ENCODE data around the gene WDTC1. TPM values are rescaled to one million over a fixed set of nuclear protein-coding genes. Genes with fewer than 3 reads are reported as not detected.
"Not testable (repeated sequence)": the region's sequence is repeated elsewhere in the genome, so short reads cannot be mapped to it uniquely, and the experiment has no call there.

The WDTC1 gene, protein sequence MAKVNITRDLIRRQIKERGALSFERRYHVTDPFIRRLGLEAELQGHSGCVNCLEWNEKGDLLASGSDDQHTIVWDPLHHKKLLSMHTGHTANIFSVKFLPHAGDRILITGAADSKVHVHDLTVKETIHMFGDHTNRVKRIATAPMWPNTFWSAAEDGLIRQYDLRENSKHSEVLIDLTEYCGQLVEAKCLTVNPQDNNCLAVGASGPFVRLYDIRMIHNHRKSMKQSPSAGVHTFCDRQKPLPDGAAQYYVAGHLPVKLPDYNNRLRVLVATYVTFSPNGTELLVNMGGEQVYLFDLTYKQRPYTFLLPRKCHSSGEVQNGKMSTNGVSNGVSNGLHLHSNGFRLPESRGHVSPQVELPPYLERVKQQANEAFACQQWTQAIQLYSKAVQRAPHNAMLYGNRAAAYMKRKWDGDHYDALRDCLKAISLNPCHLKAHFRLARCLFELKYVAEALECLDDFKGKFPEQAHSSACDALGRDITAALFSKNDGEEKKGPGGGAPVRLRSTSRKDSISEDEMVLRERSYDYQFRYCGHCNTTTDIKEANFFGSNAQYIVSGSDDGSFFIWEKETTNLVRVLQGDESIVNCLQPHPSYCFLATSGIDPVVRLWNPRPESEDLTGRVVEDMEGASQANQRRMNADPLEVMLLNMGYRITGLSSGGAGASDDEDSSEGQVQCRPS
- 10 to 100 TPM; 24.2 to 29.8 (median 26.9) TPM for polyA plus RNA-seq (ENCODE audit: insufficient read length in 10 of 10)
- long read RNA-seq, donor 1, full-length matches to known transcripts, result 4 of 4 reads
- long read RNA-seq, donor 1, partial matches to known transcripts, result 0 of 4 reads
- long read RNA-seq, donor 1, other reads (novel, unspliced or antisense), result 0 of 4 reads
- long read RNA-seq, donor 2, full-length matches to known transcripts, result 2 of 2 reads
- long read RNA-seq, donor 2, partial matches to known transcripts, result 0 of 2 reads
- long read RNA-seq, donor 2, other reads (novel, unspliced or antisense), result 0 of 2 reads
- long read RNA-seq, donor 3, result 0 reads
- long read RNA-seq, donor 4, full-length matches to known transcripts, result 1 of 1 reads
- long read RNA-seq, donor 4, partial matches to known transcripts, result 0 of 1 reads
- long read RNA-seq, donor 4, other reads (novel, unspliced or antisense), result 0 of 1 reads
- long read RNA-seq, donor 5, full-length matches to known transcripts, result 1 of 1 reads
- long read RNA-seq, donor 5, partial matches to known transcripts, result 0 of 1 reads
- long read RNA-seq, donor 5, other reads (novel, unspliced or antisense), result 0 of 1 reads
- long read RNA-seq, donor 6, full-length matches to known transcripts, result 1 of 1 reads
- long read RNA-seq, donor 6, partial matches to known transcripts, result 0 of 1 reads
- long read RNA-seq, donor 6, other reads (novel, unspliced or antisense), result 0 of 1 reads
- long read RNA-seq, donor 7, full-length matches to known transcripts, result 1 of 1 reads
- long read RNA-seq, donor 7, partial matches to known transcripts, result 0 of 1 reads
- long read RNA-seq, donor 7, other reads (novel, unspliced or antisense), result 0 of 1 reads
- long read RNA-seq, donor 8, result 0 reads
- long read RNA-seq, donor 9, full-length matches to known transcripts, result 1 of 1 reads
- long read RNA-seq, donor 9, partial matches to known transcripts, result 0 of 1 reads
- long read RNA-seq, donor 9, other reads (novel, unspliced or antisense), result 0 of 1 reads

DNA sequence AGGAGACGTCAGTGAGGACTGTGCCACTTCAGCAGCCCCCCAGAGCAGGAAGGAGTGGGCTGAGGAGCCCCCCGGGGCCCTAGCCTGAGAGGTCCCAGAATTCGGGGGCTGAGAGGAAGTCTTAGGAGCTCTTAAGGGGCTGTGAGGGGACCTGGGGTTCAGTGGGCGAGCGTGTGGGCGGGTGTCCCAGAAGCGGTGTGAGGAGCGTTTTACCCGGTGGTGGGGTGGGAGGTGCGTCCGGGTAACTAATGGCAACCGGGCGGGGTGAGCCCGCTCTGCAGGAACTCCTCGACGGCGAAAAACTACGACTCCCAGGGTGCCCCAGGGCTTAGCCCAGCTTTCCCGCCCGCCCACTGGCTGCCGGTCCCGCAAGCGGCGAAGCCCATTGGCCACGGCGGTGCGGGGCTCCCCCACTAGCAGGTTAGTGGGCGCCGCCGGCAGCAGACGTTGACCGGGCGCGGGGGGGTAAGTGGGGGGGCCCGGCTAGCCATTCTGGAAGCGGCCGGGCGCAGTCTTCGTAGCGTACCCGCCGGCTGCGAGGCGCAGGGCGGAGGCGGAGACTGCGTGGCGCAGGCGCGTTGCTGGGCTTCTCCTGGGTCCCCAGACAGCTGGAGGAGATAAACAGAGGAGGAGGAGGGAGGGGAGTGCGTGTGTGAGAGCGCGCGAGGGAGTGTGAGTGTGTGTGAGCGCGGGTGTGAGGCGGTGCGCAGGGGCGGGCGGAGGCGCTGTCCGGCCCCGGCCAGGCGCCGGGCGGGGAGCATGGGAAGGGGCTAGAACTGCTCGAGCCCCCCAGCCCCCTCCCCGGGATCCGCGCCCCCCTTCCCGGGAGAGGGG lies at the start of gene WDTC1:
Gene WDTC1 (plus strand): TSS at position 584 of the 834 bp plus-strand sequence. CDS start 26,423 bp downstream, outside the sequence.
- peak; percentile 97 to 100 (median 97) for DNase-seq

DNA sequence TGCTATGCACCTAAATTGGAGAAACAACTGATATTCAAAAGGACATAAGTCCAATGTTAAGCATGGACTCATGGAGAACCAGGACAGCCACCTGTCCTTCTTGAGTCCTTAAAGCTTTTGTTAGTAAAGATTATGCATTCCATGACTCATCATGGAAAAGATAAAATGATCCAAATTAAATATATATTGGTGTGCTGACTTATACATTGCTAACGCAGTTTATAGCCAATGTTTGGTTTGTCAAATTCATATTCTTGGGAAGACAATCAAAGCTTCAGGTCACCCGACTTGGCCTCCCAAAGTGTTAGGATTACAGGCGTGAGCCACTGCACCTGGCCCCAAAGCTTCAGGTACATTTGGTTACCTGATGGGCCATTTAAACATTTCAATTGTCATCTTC lies 49.8 kb upstream of the WDTC1 start:
- DNase-seq, result not testable (repeated sequence)

DNA sequence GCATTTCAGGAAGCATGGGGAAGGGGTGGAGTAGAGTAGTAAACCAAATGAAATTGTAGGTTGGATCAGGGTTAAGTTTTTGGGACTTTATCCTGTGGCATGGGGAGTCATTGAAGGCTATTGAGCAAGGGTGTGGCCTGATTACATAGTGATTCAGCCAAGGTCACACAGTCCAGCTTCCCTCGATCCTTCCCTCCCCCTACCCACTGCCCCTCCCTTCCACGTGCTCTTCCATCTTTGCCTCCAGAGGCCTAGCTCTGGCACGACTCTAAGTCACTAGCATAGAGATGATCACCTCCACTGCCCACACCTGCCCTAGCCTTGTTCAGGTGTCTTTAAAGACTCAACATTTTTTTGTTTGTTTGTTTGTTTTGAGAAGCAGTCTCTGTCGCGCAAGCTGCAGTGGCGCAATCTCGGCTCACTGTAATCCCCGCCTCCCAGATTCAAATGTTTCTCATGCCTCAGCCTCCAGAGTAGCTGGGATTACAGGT lies 42.3 kb upstream of the WDTC1 start:
- no peak for DNase-seq

DNA sequence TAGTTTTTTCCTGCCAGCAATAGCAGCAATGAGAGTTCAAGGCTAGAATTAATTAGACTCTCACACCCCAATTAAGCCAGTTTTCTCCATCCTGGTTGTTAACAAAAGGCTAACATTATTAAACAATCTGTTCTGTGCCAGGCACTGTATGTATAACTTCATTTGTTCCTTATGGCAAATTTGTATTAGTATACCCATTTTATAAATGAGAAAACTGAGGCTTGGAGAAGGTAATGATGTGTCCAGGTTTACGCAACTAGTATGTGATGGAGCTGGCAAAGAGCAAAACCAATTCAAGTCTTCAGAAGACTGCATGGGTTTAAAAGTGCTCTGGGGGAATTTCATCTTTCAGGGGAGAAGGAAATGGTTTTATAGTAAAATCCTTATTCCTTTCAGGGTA lies 41.2 kb upstream of the WDTC1 start:
- DNase-seq, result no peak

DNA sequence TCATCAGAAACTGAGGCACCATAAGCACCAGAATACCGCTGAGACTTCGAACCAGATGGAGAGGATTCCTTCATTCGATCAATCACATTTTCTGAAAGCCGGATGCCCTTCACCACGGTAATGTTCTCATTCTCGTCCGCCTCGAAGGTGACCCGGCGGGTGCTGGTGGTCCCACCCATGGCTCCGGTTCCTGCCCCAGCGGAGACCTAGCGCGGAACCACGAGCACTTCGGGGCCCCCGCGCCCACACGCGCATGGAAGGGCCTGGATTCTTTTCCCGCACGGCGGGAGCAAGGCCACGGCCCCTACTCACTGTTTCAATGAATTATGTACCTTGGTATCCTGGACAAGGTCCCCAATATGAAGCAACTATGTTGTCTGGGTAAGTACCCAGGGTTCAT lies 33.1 kb upstream of the WDTC1 start:
- no peak for DNase-seq

DNA sequence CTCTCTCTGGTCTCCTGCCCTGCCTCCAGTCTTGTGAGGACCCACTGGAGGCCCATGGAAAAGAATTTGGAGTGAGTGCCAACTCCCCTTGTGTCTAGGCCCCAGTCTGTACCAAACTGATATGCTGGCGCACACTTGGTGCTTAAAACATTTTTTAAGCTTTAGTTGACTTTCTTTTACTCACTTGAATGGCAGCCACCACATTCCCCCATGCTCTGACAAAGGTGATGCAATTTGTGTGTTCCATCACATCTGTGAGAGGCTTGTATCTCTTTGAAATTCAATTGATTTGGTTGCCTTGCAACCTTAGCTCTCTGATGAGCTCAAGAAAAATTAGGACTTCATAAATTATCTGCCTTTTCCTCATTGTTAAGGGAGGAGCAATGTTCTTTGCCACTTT lies 30.5 kb upstream of the WDTC1 start:
- DNase-seq, result no peak

DNA sequence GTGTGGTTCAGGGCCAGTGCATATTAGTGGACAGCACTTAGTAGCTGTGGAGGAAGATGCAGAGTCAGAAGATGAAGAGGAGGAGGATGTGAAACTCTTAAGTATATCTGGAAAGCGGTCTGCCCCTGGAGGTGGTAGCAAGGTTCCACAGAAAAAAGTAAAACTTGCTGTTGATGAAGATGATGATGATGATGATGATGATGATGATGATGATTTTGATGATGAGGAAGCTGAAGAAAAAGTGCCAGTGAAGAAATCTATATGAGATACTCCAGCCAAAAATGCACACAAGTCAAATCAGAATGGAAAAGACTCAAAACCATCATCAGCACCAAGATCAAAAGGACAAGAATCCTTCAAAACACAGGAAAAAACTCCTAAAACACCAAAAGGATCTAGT lies 27.2 kb upstream of the WDTC1 start:
- DNase-seq, result not testable (repeated sequence)

DNA sequence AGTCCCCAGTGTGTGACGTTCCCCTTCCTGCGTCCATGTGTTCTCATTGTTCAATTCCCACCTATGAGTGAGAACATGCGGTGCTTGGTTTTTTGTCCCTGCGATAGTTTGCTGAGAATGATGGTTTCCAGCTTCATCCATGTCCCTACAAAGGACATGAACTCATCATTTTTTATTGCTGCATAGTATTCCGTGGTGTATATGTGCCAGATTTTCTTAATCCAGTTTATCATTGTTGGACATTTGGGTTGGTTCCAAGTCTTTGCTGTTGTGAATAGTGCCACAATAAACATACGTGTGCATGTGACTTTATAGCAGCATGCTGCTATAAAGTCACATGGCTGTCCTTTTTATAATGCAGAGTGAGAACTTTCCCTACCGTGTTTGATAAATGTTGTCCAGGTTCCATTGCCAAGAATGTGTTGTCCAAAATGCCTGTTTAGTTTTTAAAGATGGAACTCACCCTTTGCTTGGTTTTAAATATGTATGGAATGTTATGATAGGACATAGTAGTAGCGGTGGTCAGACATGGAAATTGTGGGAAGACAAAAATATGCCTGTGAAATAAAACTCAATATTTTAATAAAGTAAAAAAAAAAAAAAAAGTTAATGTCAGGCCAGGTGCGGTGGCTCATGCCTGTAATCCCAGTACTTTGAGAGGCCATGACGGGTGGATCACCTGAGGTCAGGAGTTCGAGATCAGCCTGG lies 26.1 kb upstream of the WDTC1 start:
- not testable (repeated sequence) for DNase-seq

DNA sequence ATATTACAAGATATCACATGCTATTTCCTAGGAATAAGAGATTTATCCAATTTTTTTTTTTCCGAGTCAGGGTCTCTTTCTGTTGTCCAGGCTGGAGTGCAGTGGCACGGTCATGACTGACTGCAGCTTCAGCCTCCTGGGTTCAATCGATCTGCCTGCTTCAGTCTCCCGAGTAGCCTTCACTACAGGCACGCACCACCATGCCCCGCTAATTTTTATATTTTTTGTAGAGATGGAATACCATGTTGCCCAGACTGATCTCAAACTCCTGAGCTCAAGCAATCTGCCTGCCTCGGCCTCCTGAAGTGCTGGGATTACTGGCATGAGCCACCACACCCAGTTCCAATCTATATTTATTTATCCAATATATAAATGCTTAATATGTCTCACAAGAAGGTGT lies 18.0 kb upstream of the WDTC1 start:
- DNase-seq, result no peak

DNA sequence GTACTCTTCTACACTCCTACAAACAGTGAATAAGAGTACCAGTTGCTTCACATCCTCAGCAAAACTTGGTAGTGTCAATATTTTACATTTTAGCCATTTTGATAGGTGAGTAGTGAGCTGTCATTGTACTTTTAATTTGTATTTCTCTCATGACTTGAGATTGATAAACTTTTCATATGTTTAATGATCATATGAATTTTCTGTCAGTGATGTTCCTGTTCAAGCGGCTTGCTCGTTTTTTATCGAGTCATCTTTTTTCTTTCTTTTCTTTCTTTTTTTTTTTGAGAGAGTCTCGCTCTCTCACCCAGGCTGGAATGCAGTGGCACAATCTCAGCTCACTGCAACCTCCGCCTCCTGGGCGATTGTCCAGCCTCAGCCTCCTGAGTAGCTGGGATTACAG lies 17.0 kb upstream of the WDTC1 start:
- no peak for DNase-seq

DNA sequence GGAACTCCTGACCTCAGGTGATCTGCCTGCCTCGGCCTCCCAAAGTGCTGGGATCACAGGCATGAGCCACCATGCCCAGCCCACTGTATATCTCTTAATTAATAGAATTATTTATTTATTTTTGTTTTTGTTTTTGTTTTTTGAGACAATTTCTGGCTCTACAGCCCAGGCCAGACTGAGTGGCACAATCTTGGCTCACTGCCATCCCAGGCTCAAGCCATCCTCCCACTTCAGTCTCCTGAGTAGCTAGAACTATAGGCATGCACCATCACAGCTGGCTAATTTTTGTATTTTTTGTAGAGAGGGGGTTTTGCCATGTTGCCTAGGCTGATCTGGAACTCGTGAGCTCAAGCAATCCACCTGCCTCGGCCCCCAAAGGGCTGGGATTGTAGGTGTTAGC lies 15.7 kb upstream of the WDTC1 start:
- no peak for DNase-seq

DNA sequence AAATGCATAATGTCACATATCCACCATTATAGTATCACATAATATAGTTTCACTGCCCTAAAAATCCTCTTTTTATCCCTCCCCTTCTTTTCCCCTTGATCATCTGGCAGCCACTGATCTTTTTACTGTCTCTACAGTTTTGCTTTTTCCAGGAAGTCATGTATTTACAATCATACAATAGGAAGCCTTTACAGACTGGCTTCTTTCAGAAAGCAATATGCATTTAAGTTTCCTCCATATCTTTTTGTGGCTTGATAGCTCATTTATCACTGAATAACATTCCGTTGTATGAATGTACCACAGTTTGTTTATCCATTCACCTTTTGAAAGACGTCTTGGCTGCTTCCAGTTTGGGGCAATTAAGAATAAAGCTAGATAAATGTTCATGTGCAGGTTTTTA lies 14.3 kb upstream of the WDTC1 start:
- DNase-seq, result no peak

DNA sequence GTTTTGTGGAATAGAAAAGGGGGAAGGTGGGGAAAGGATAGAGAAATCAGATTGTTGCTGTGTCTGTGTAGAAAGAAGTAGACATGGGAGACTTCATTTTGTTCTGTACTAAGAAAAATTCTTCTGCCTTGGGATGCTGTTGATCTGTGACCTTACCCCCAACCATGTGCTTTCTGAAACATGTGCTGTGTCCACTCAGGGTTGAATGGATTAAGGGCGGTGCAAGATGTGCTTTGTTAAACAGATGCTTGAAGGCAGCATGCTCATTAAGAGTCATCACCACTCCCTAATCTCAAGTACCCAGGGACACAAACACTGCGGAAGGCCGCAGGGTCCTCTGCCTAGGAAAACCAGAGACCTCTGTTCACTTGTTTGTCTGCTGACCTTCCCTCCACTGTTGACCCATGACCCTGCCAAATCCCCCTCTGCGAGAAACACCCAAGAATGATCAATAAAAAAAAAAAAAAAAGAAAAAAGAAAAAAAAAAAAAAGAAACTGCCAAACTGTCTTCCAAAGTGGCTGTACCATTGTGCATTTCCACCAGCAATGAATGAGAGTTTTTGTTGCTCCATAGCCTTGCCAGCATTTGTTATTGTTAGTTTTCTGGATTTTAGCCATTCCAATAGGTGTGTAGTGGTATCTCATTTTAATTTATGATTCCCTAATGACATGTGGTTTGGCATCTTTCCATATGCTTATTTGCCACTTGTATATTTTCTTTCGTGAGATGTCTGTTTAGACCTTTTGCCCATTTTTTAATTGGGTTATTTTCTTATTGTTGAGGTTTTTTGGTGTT lies 13.5 kb upstream of the WDTC1 start:
- DNase-seq, result not testable (repeated sequence)

DNA sequence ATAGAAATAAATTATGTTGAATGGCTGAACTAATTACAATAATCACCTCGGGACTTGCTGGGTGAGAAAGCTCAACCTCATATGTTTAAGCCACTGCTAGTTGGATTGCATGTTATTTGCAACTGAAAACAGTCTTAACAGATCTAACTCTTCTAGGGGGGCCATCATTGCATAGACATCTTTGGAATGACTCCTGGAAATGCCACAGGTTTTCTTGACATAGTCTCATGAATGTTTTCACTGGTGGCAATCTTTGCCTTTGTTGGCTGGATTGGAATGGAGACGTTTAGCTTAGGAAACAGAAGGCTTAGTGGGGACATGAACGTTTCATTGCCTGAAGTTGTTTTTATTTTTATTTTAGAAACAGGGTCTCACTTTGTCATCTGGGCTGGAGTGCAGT lies 8.8 kb upstream of the WDTC1 start:
- DNase-seq, result no peak

DNA sequence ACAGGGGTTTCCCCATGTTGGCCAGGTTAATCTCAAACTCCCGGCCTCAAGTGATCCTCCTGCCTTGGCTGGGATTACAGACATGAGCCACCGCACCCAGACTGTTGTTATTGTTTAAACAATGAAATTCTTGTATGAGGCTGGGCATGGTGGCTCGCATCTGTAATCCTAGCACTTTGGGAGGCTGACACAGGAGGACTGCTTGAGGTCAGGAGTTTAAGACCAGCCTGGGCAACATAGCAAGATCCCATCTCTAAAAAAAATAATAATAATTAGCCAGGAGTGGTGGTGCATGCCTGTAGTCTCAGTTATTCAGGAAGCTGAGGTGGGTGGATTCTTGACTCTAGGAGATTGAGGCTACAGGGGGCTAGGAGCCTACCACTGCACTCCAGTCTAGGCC lies 6.7 kb upstream of the WDTC1 start:
- DNase-seq, result no peak

DNA sequence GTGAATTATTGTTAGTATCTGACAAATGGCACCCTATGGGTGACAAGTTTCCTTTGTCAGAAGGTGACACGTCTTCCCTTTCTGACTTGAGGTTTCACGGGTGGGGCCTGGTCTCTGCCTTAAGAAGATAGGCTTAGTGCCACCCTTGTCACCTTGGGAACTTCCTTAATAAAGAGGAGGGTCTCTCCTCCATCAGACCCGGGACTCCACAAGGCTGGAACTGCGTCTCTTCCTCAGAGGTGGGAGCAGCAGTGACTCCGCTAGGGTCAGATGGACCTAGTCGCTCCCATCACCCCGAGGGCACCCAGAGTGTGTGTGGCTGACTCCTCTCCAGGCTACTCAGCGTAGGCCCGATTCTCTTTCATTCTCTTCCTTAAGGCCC lies 774 bp upstream of the WDTC1 start:
- DNase-seq, result peak in 1 of 3 donors; percentile 1

DNA sequence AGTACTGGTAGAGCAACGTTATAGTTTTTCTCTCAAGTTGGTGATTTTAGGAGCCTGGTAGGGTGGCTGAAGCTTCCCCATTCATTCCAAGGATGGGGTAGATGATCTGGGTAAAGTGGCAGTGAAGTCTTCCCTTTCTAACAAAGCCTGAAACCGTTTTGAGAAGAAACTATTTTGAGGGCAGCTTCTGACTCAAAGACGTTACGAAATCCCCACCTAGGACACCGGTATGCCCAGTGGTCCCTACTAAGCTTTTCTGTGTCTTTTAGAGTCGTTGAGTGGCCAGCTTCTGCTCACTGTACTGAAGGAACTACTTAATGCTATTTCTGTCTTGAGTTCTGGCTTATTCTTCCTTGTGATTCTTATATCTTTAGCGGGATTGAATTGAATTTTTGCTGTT lies 1.4 kb downstream of the WDTC1 start:
- DNase-seq, result no peak

DNA sequence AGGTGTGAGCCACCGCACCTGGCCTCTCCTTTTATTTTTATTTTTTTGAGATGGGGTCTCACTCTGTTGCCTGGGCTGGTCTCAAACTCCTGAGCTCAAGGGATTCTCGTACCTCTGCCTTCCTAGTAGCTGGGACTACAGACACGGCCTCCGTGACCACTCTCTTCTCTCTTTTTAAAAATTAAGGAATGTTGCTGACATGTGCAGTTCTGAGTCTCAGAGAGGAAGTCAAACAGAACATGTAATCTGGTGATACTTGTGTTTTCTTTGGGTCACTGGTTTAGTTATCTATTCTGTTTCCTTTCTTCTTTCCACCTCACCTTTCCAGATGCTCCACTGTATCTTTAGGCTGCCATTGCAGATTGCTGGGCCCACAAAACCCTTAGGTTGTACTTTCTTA lies 2.7 kb downstream of the WDTC1 start:
- DNase-seq, result no peak

DNA sequence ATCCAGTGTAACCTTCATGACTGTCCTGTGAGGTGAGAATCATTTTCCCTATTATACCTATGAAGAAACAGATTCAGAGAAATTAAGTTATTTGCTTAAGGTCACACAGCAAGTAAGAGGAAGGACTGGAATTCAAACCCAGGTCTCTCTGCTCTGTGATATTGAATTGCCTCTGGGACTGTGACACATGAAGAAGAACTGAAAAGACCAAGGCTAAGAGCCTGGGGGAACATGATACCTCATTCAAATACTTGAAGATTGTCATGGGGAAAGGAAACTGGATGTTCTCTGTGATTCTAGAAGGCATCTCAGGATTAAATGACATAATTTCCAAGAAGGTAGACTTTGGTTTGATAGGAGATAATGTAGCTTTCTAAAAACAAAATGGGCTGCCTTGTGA lies 3.6 kb downstream of the WDTC1 start:
- DNase-seq, result no peak
